DMS79 treated with DMSO at 0.1 percent for 48 hours (cell line): Measurements from ENCODE around the gene LDB3.

ENCODE experiments used
- DNase-seq: peaks from one replicate; lab custom pipeline; 2025; lab: John Stamatoyannopoulos, UW

Gene LDB3

GRCh38 chr10:86664341-86665217, 3.7 kb upstream of the LDB3 start:
- no peak for DNase-seq

- DNase-seq: no peak
Measured at GRCh38 chr10:86665218-86665607, 3.1 kb upstream of the LDB3 start.

GRCh38 chr10:86665868-86666267, 2.4 kb upstream of the LDB3 start:
- DNase-seq: no peak

- DNase-seq: no peak
Measured at GRCh38 chr10:86666538-86666937, 1.8 kb upstream of the LDB3 start.

GRCh38 chr10:86667421-86668181, 710 bp upstream of the LDB3 start:
- no peak for DNase-seq

GRCh38 chr10:86670290-86670811, 2.0 kb downstream of the LDB3 start:
- no peak for DNase-seq

GRCh38 chr10:86670876-86671275, 2.6 kb downstream of the LDB3 start:
- DNase-seq: no peak

GRCh38 chr10:86671419-86671818, 3.1 kb downstream of the LDB3 start:
- no peak for DNase-seq

GRCh38 chr10:86671985-86672710, 3.8 kb downstream of the LDB3 start:
- DNase-seq: no peak

- DNase-seq: no peak
Measured at GRCh38 chr10:86673216-86673826, 5.0 kb downstream of the LDB3 start.

GRCh38 chr10:86673827-86674581, 5.7 kb downstream of the LDB3 start:
- no peak for DNase-seq

- no peak for DNase-seq
Measured at GRCh38 chr10:86674912-86675311, 6.6 kb downstream of the LDB3 start.

GRCh38 chr10:86677374-86677773, 9.1 kb downstream of the LDB3 start:
- DNase-seq: no peak

- DNase-seq: no peak
Measured at GRCh38 chr10:86678999-86679792, 10.9 kb downstream of the LDB3 start.

- DNase-seq: no peak
Measured at GRCh38 chr10:86681047-86681446, 12.7 kb downstream of the LDB3 start.

- no peak for DNase-seq
Measured at GRCh38 chr10:86681722-86682386, 13.5 kb downstream of the LDB3 start.

GRCh38 chr10:86682675-86683074, 14.4 kb downstream of the LDB3 start:
- no peak for DNase-seq

GRCh38 chr10:86684331-86685097, 16.2 kb downstream of the LDB3 start:
- DNase-seq: no peak

- DNase-seq: no peak
Measured at GRCh38 chr10:86685416-86685815, 17.1 kb downstream of the LDB3 start.
